ENCODE measurements around the gene EBF4. TPM values are rescaled to one million over a fixed set of nuclear protein-coding genes. Genes with fewer than 3 reads are reported as not detected.

EBF4 gene
- polyA plus RNA-seq, 1 donor from 2014 or later: 13.2 TPM

GRCh38 chr20:2804852-2805688 lies 112.5 kb downstream of the EBF4 start:
- Histone ChIP-seq H3K36me3 (ENCODE audit: insufficient read depth, low read length) (no peaks in the 10 kb centered on the region), H3K4me3 (ENCODE audit: low read length) (no peak overlapping the region), H2AFZ (ENCODE audit: low read depth, low read length) (no peak overlapping the region), H3K27me3 (ENCODE audit: insufficient read depth, low read depth, low read length) (peaks cover 63% of the 10 kb centered on the region), H3F3A (ENCODE audit: insufficient read depth, low read length, poor library complexity, severe bottlenecking) (no peaks in the 10 kb centered on the region), H3K9ac (ENCODE audit: low read length) (no peak overlapping the region), H3K9me2 (ENCODE audit: insufficient read depth, low read length) (no peaks in the 10 kb centered on the region), H3K4me2 (ENCODE audit: low read length) (no peak overlapping the region), H4K20me1 (ENCODE audit: insufficient read depth) (no peaks in the 10 kb centered on the region), H3K9me3 (ENCODE audit: low read length) (no peaks in the 10 kb centered on the region), H3K27ac (ENCODE audit: low read length) (no peak overlapping the region), H3K79me2 (replicated peaks; ENCODE audit: insufficient read depth, low read length) (no peaks in the 10 kb centered on the region)
- no peak for TF ChIP-seq POLR2AphosphoS5 (IDR thresholded peaks at IDR 0.05)
- TF ChIP-seq RAD21 (conservative IDR thresholded peaks at IDR 0.05): no peak
- no peak for TF ChIP-seq REST (IDR thresholded peaks at IDR 0.05; ENCODE audit: borderline replicate concordance)
- TF ChIP-seq SMC3 (conservative IDR thresholded peaks at IDR 0.05; ENCODE audit: poor library complexity): no peak
- TF ChIP-seq, protein P1, sequence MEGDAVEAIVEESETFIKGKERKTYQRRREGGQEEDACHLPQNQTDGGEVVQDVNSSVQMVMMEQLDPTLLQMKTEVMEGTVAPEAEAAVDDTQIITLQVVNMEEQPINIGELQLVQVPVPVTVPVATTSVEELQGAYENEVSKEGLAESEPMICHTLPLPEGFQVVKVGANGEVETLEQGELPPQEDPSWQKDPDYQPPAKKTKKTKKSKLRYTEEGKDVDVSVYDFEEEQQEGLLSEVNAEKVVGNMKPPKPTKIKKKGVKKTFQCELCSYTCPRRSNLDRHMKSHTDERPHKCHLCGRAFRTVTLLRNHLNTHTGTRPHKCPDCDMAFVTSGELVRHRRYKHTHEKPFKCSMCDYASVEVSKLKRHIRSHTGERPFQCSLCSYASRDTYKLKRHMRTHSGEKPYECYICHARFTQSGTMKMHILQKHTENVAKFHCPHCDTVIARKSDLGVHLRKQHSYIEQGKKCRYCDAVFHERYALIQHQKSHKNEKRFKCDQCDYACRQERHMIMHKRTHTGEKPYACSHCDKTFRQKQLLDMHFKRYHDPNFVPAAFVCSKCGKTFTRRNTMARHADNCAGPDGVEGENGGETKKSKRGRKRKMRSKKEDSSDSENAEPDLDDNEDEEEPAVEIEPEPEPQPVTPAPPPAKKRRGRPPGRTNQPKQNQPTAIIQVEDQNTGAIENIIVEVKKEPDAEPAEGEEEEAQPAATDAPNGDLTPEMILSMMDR (IDR thresholded peaks at IDR 0.05; ENCODE audit: poor library complexity, severe bottlenecking): no peak
- TF ChIP-seq EP300 (conservative IDR thresholded peaks at IDR 0.05; ENCODE audit: poor library complexity, severe bottlenecking): no peak
- no peak for TF ChIP-seq MXI1 (conservative IDR thresholded peaks at IDR 0.05; ENCODE audit: poor library complexity, severe bottlenecking)
- no peak for TF ChIP-seq EZH2 (IDR thresholded peaks at IDR 0.05; ENCODE audit: borderline replicate concordance, insufficient read depth, low read length, poor library complexity, severe bottlenecking)
- no peak for TF ChIP-seq TAF1 (IDR thresholded peaks at IDR 0.05; ENCODE audit: low read depth)

GRCh38 chr20:2805689-2806350 lies 113.2 kb downstream of the EBF4 start:
- H2AFZ ChIP-seq (ENCODE audit: low read depth, low read length): no peak overlapping the region

More at GRCh38 chr20:2805689-2806350, 113.2 kb downstream of the EBF4 start:
- no peak overlapping the region for H3K27ac ChIP-seq (ENCODE audit: low read length)
- no peaks in the 10 kb centered on the region for H4K20me1 ChIP-seq (ENCODE audit: insufficient read depth)
- H3K9me2 ChIP-seq (ENCODE audit: insufficient read depth, low read length): no peaks in the 10 kb centered on the region
- peaks cover 57% of the 10 kb centered on the region for H3K27me3 ChIP-seq (ENCODE audit: insufficient read depth, low read depth, low read length)
- H3K36me3 ChIP-seq (ENCODE audit: insufficient read depth, low read length): no peaks in the 10 kb centered on the region
- H3K9ac ChIP-seq (ENCODE audit: low read length): no peak overlapping the region
- H3K4me2 ChIP-seq (ENCODE audit: low read length): no peak overlapping the region
- no peaks in the 10 kb centered on the region for H3F3A ChIP-seq (ENCODE audit: insufficient read depth, low read length, poor library complexity, severe bottlenecking)
- TF ChIP-seq RAD21 (conservative IDR thresholded peaks at IDR 0.05) (no peak), MXI1 (conservative IDR thresholded peaks at IDR 0.05; ENCODE audit: poor library complexity, severe bottlenecking) (no peak), TAF1 (IDR thresholded peaks at IDR 0.05; ENCODE audit: low read depth) (no peak), REST (IDR thresholded peaks at IDR 0.05; ENCODE audit: borderline replicate concordance) (no peak), POLR2AphosphoS5 (IDR thresholded peaks at IDR 0.05) (no peak), EZH2 (IDR thresholded peaks at IDR 0.05; ENCODE audit: borderline replicate concordance, insufficient read depth, low read length, poor library complexity, severe bottlenecking) (no peak), EP300 (conservative IDR thresholded peaks at IDR 0.05; ENCODE audit: poor library complexity, severe bottlenecking) (no peak)
- TF ChIP-seq, protein P1 (IDR thresholded peaks at IDR 0.05; ENCODE audit: poor library complexity, severe bottlenecking): no peak
- H3K9me3 ChIP-seq (ENCODE audit: low read length): no peaks in the 10 kb centered on the region
- H3K79me2 ChIP-seq (replicated peaks; ENCODE audit: insufficient read depth, low read length): no peaks in the 10 kb centered on the region
- H3K4me3 ChIP-seq (ENCODE audit: low read length): no peak overlapping the region

Data from neural cell (in vitro differentiated cells).